ENCODE measurements around the gene ACSL3. TPM values are rescaled to one million over a fixed set of nuclear protein-coding genes. Genes with fewer than 3 reads are reported as not detected.

ACSL3 gene
- total and polyA plus RNA-seq, 9 donors, result 28.3 to 55.9 (median 48.2) TPM

GRCh38 chr2:222878877-222879603 lies 18.2 kb downstream of the ACSL3 start:
- Histone ChIP-seq H3K27ac (ENCODE audit: low read length) (no peak overlapping the region), H3K36me3 (ENCODE audit: control insufficient read depth, insufficient read depth, low read length) (no peaks in the 10 kb centered on the region), H3K9me3 (replicated peaks; ENCODE audit: control insufficient read depth, low read depth, low read length) (no peaks in the 10 kb centered on the region), H3K27me3 (ENCODE audit: control insufficient read depth, insufficient read depth, low read length) (no peaks in the 10 kb centered on the region), H3K4me1 (ENCODE audit: control insufficient read depth, insufficient read depth, low read length) (no peaks in the 10 kb centered on the region), H3K4me3 (ENCODE audit: low read length) (no peak overlapping the region)
- WGBS (ENCODE audit: insufficient coverage), result 86% methylated on average over 3 of the region's 10 CpGs
- no peak for DNase-seq

GRCh38 chr2:222879604-222879933 lies 18.7 kb downstream of the ACSL3 start:
- H3K27ac ChIP-seq (ENCODE audit: low read length), result no peak overlapping the region
- peaks cover 4% of the 10 kb centered on the region for H3K4me1 ChIP-seq (ENCODE audit: control insufficient read depth, insufficient read depth, low read length)
- H3K9me3 ChIP-seq (replicated peaks; ENCODE audit: control insufficient read depth, low read depth, low read length), result no peaks in the 10 kb centered on the region
- H3K36me3 ChIP-seq (ENCODE audit: control insufficient read depth, insufficient read depth, low read length), result no peaks in the 10 kb centered on the region
- no peaks in the 10 kb centered on the region for H3K27me3 ChIP-seq (ENCODE audit: control insufficient read depth, insufficient read depth, low read length)
- H3K4me3 ChIP-seq (ENCODE audit: low read length), result no peak overlapping the region
- WGBS (ENCODE audit: insufficient coverage), result 100% methylated on average over 2 of the region's 3 CpGs
- no peak for DNase-seq

GRCh38 chr2:222882484-222882928 lies 21.7 kb downstream of the ACSL3 start:
- 89% methylated on average over 3 of the region's 6 CpGs for WGBS (ENCODE audit: insufficient coverage)
- Histone ChIP-seq H3K4me1 (ENCODE audit: control insufficient read depth, insufficient read depth, low read length) (peaks cover 4% of the 10 kb centered on the region), H3K27ac (ENCODE audit: low read length) (no peak overlapping the region), H3K36me3 (ENCODE audit: control insufficient read depth, insufficient read depth, low read length) (no peaks in the 10 kb centered on the region), H3K9me3 (replicated peaks; ENCODE audit: control insufficient read depth, low read depth, low read length) (no peaks in the 10 kb centered on the region), H3K27me3 (ENCODE audit: control insufficient read depth, insufficient read depth, low read length) (no peaks in the 10 kb centered on the region), H3K4me3 (ENCODE audit: low read length) (no peak overlapping the region)
- DNase-seq, result no peak

GRCh38 chr2:222883420-222883819 lies 22.6 kb downstream of the ACSL3 start:
- Histone ChIP-seq H3K36me3 (ENCODE audit: control insufficient read depth, insufficient read depth, low read length) (no peaks in the 10 kb centered on the region), H3K4me1 (ENCODE audit: control insufficient read depth, insufficient read depth, low read length) (peaks cover 4% of the 10 kb centered on the region), H3K27me3 (ENCODE audit: control insufficient read depth, insufficient read depth, low read length) (no peaks in the 10 kb centered on the region), H3K27ac (ENCODE audit: low read length) (no peak overlapping the region), H3K4me3 (ENCODE audit: low read length) (no peak overlapping the region), H3K9me3 (replicated peaks; ENCODE audit: control insufficient read depth, low read depth, low read length) (no peaks in the 10 kb centered on the region)
- DNase-seq, result peak; percentile 25
- no CpG with 5 or more reads among the region's 3 CpGs for WGBS (ENCODE audit: insufficient coverage)

- no peaks in the 10 kb centered on the region for H3K9me3 ChIP-seq (replicated peaks; ENCODE audit: control insufficient read depth, low read depth, low read length)
- H3K36me3 ChIP-seq (ENCODE audit: control insufficient read depth, insufficient read depth, low read length), result no peaks in the 10 kb centered on the region
- WGBS (ENCODE audit: insufficient coverage), result no CpG with 5 or more reads among the region's 2 CpGs
- peak; percentile 22 for DNase-seq
- H3K27me3 ChIP-seq (ENCODE audit: control insufficient read depth, insufficient read depth, low read length), result no peaks in the 10 kb centered on the region
- no peak overlapping the region for H3K4me3 ChIP-seq (ENCODE audit: low read length)
- H3K27ac ChIP-seq (ENCODE audit: low read length), result no peak overlapping the region
- peaks cover 4% of the 10 kb centered on the region for H3K4me1 ChIP-seq (ENCODE audit: control insufficient read depth, insufficient read depth, low read length)
These were observed 23.4 kb downstream of the ACSL3 start for GRCh38 chr2:222884114-222884771.

- Histone ChIP-seq H3K9me3 (replicated peaks; ENCODE audit: control insufficient read depth, low read depth, low read length) (no peaks in the 10 kb centered on the region), H3K27me3 (ENCODE audit: control insufficient read depth, insufficient read depth, low read length) (no peaks in the 10 kb centered on the region), H3K27ac (ENCODE audit: low read length) (no peak overlapping the region), H3K4me1 (ENCODE audit: control insufficient read depth, insufficient read depth, low read length) (peaks cover 4% of the 10 kb centered on the region), H3K4me3 (ENCODE audit: low read length) (no peak overlapping the region), H3K36me3 (ENCODE audit: control insufficient read depth, insufficient read depth, low read length) (no peaks in the 10 kb centered on the region)
- DNase-seq, result no peak
- 90% methylated on average over 2 of the region's 5 CpGs for WGBS (ENCODE audit: insufficient coverage)
These were observed 24.1 kb downstream of the ACSL3 start for GRCh38 chr2:222884805-222885424.

GRCh38 chr2:222887124-222887523 lies 26.3 kb downstream of the ACSL3 start:
- Histone ChIP-seq H3K4me3 (ENCODE audit: low read length) (no peak overlapping the region), H3K27me3 (ENCODE audit: control insufficient read depth, insufficient read depth, low read length) (no peaks in the 10 kb centered on the region), H3K27ac (ENCODE audit: low read length) (no peak overlapping the region), H3K4me1 (ENCODE audit: control insufficient read depth, insufficient read depth, low read length) (peaks cover 4% of the 10 kb centered on the region), H3K36me3 (ENCODE audit: control insufficient read depth, insufficient read depth, low read length) (no peaks in the 10 kb centered on the region), H3K9me3 (replicated peaks; ENCODE audit: control insufficient read depth, low read depth, low read length) (no peaks in the 10 kb centered on the region)
- WGBS (ENCODE audit: insufficient coverage), result no CpG with 5 or more reads among the region's 1 CpG
- DNase-seq, result no peak

GRCh38 chr2:222888716-222889115 lies 27.9 kb downstream of the ACSL3 start:
- peaks cover 4% of the 10 kb centered on the region for H3K4me1 ChIP-seq (ENCODE audit: control insufficient read depth, insufficient read depth, low read length)

GRCh38 chr2:222891890-222892289 lies 31.1 kb downstream of the ACSL3 start:
- H3K27ac ChIP-seq (ENCODE audit: low read length), result no peak overlapping the region
- H3K36me3 ChIP-seq (ENCODE audit: control insufficient read depth, insufficient read depth, low read length), result no peaks in the 10 kb centered on the region
- no CpG with 5 or more reads among the region's 4 CpGs for WGBS (ENCODE audit: insufficient coverage)
- no peak overlapping the region for H3K4me3 ChIP-seq (ENCODE audit: low read length)
- no peak for DNase-seq
- no peaks in the 10 kb centered on the region for H3K4me1 ChIP-seq (ENCODE audit: control insufficient read depth, insufficient read depth, low read length)
- H3K27me3 ChIP-seq (ENCODE audit: control insufficient read depth, insufficient read depth, low read length), result no peaks in the 10 kb centered on the region
- H3K9me3 ChIP-seq (replicated peaks; ENCODE audit: control insufficient read depth, low read depth, low read length), result no peaks in the 10 kb centered on the region

More at GRCh38 chr2:222888716-222889115, 27.9 kb downstream of the ACSL3 start:
- no peaks in the 10 kb centered on the region for H3K9me3 ChIP-seq (replicated peaks; ENCODE audit: control insufficient read depth, low read depth, low read length)
- no peaks in the 10 kb centered on the region for H3K36me3 ChIP-seq (ENCODE audit: control insufficient read depth, insufficient read depth, low read length)
- no peak overlapping the region for H3K4me3 ChIP-seq (ENCODE audit: low read length)
- no peak overlapping the region for H3K27ac ChIP-seq (ENCODE audit: low read length)
- 95% methylated on average over 4 of the region's 7 CpGs for WGBS (ENCODE audit: insufficient coverage)
- no peaks in the 10 kb centered on the region for H3K27me3 ChIP-seq (ENCODE audit: control insufficient read depth, insufficient read depth, low read length)
- DNase-seq, result no peak

GRCh38 chr2:222892321-222892720 lies 31.5 kb downstream of the ACSL3 start:
- Histone ChIP-seq H3K9me3 (replicated peaks; ENCODE audit: control insufficient read depth, low read depth, low read length) (no peaks in the 10 kb centered on the region), H3K4me3 (ENCODE audit: low read length) (no peak overlapping the region), H3K27ac (ENCODE audit: low read length) (no peak overlapping the region), H3K36me3 (ENCODE audit: control insufficient read depth, insufficient read depth, low read length) (no peaks in the 10 kb centered on the region), H3K27me3 (ENCODE audit: control insufficient read depth, insufficient read depth, low read length) (no peaks in the 10 kb centered on the region), H3K4me1 (ENCODE audit: control insufficient read depth, insufficient read depth, low read length) (no peaks in the 10 kb centered on the region)
- WGBS (ENCODE audit: insufficient coverage), result no CpG with 5 or more reads among the region's 2 CpGs
- DNase-seq, result peak; percentile 48

All from muscle of leg (tissue), 11 donors.